GM21390 (cell line): ENCODE measurements around the gene SMOC2.

Source experiments
- ATAC-seq: cut with Tn5 transposase; IDR thresholded peaks from one replicate; pipeline ENCODE4 v1.9.1; 2021; ENCODE audit not compliant: unreplicated experiment

SMOC2 gene

GRCh38 chr6:168415098-168415992, 25.6 kb upstream of the SMOC2 start:
- no peak for ATAC-seq

GRCh38 chr6:168415993-168416530, 24.9 kb upstream of the SMOC2 start:
- ATAC-seq: no peak

- ATAC-seq: no peak
Observed at GRCh38 chr6:168416531-168416930, 24.5 kb upstream of the SMOC2 start.

- no peak for ATAC-seq
Observed at GRCh38 chr6:168417191-168417590, 23.8 kb upstream of the SMOC2 start.

GRCh38 chr6:168417679-168418557, 23.1 kb upstream of the SMOC2 start:
- no peak for ATAC-seq

GRCh38 chr6:168418711-168419121, 22.3 kb upstream of the SMOC2 start:
- no peak for ATAC-seq

- no peak for ATAC-seq
Observed at GRCh38 chr6:168419569-168419968, 21.4 kb upstream of the SMOC2 start.

GRCh38 chr6:168420084-168420483, 20.9 kb upstream of the SMOC2 start:
- no peak for ATAC-seq

- no peak for ATAC-seq
Observed at GRCh38 chr6:168420706-168421105, 20.3 kb upstream of the SMOC2 start.

- ATAC-seq: no peak
Observed at GRCh38 chr6:168427184-168427583, 13.8 kb upstream of the SMOC2 start.

GRCh38 chr6:168428052-168428826, 12.7 kb upstream of the SMOC2 start:
- no peak for ATAC-seq

- no peak for ATAC-seq
Observed at GRCh38 chr6:168428863-168429262, 12.1 kb upstream of the SMOC2 start.

GRCh38 chr6:168432196-168432595, 8.8 kb upstream of the SMOC2 start:
- no peak for ATAC-seq

- no peak for ATAC-seq
Observed at GRCh38 chr6:168433898-168434297, 7.1 kb upstream of the SMOC2 start.

GRCh38 chr6:168434505-168434904, 6.5 kb upstream of the SMOC2 start:
- no peak for ATAC-seq

GRCh38 chr6:168437751-168438150, 3.2 kb upstream of the SMOC2 start:
- ATAC-seq: no peak

- no peak for ATAC-seq
Observed at GRCh38 chr6:168438783-168439520, 2.0 kb upstream of the SMOC2 start.

- no peak for ATAC-seq
Observed at GRCh38 chr6:168439794-168440450, 1.1 kb upstream of the SMOC2 start.
